Duodenal mucosa (tissue), 2 donors: Measurements from ENCODE around the gene BZW2.

ENCODE experiments used
- H3K27ac ChIP-seq: one replicate; pipeline ENCODE4 v1.7.0; 2013; ENCODE audit warnings: low read depth, low read length
- H3K27me3 ChIP-seq, 2 donors: one replicate each; pipeline ENCODE4 v1.7.0; 2013; ENCODE audit warnings: low read length in 2 of 2, control low read depth in 1 of 2; ENCODE audit not compliant: insufficient read depth in 2 of 2, control insufficient read depth in 1 of 2
- H3K36me3 ChIP-seq, 2 donors: one replicate each; pipeline ENCODE4 v1.7.0; 2013; ENCODE audit warnings: low read length in 2 of 2, control low read depth in 1 of 2; ENCODE audit not compliant: insufficient read depth in 2 of 2, control insufficient read depth in 1 of 2
- H3K4me1 ChIP-seq, 2 donors: one replicate each; pipeline ENCODE4 v1.7.0; 2013; ENCODE audit warnings: low read length in 2 of 2, control low read depth in 1 of 2; ENCODE audit not compliant: insufficient read depth in 2 of 2, control insufficient read depth in 1 of 2
- H3K4me3 ChIP-seq, 2 donors: one replicate each; pipeline ENCODE4 v1.7.0; 2013; ENCODE audit warnings: low read length in 2 of 2, low read depth in 1 of 2
- H3K9ac ChIP-seq, 2 donors: one replicate each; pipeline ENCODE4 v1.7.0; 2013; ENCODE audit warnings: low read length in 2 of 2, low read depth in 1 of 2
- H3K9me3 ChIP-seq, 2 donors: one replicate each; pipeline ENCODE4 v1.7.0; 2013; ENCODE audit warnings: low read length in 2 of 2, control low read depth in 1 of 2; ENCODE audit not compliant: control insufficient read depth in 1 of 2

Gene BZW2

DNA sequence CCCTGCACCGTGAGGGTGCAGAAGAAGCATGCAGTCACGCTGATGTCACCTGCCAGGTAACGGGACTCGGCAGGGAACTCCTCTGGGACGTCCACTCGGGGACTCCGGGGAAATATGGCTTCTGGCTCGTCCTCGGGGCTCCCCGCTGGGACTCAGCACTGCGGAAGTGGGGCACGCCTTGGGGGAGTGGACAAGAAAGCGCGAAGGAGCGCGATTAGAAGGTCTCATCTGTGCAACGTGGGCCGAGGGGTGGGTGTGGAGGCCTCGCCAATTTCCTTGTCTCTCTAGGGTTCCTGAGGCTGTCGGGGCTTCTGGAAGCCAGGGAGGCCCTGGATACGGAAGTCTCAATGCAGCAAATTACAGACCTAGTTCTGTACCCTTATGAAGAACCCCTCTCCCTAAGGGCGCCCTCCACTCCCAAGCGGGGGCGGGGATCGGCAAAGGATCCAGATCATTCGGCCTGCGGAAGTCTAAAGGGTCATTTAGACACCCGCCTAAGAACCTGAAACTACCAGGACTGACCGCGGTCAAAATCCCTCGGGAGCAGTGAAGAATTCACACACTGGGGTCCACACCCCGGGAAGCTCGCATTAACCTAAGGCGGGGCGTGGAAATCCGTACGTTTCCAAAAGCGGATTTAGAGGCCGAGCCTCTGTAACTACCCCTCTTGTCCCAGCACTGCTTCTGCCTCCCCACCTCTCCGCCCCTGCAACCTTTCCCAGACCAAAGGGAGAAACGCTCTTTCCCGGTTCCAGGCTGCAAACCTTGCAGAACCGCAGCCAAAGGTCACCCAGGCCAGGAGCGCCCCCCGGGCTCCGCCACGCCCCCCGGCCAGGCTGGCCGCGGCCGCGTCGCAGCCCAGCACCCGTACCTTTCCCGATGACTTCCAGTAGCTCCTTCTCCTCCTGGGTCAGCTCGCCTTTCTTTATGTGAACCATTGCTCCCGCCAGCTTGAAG is 1.1 kb upstream of the BZW2 start:
- H3K27ac ChIP-seq, result peak overlapping the region; percentile 74
- H3K27me3 ChIP-seq, result no peaks in the 10 kb centered on the region
- no peaks in the 10 kb centered on the region for H3K9me3 ChIP-seq
- H3K9ac ChIP-seq, result peak overlapping the region; percentile 90
- peaks cover 0 to 4% of the 10 kb centered on the region in 2 donors for H3K36me3 ChIP-seq
- H3K4me3 ChIP-seq, result peak overlapping the region; percentile 94 to 95
- peaks cover 19 to 41% of the 10 kb centered on the region in 2 donors for H3K4me1 ChIP-seq

- H3K4me3 ChIP-seq, result peak overlapping the region; percentile 94 to 95
- H3K27ac ChIP-seq, result peak overlapping the region; percentile 87
- H3K36me3 ChIP-seq, result peaks cover 0 to 4% of the 10 kb centered on the region in 2 donors
- H3K4me1 ChIP-seq, result peaks cover 19 to 41% of the 10 kb centered on the region in 2 donors
- H3K9me3 ChIP-seq, result no peaks in the 10 kb centered on the region
- H3K27me3 ChIP-seq, result no peaks in the 10 kb centered on the region
- H3K9ac ChIP-seq, result peak overlapping the region; percentile 81 to 90
Measured at GRCh38 chr7:16646472-16647072, 591 bp downstream of the BZW2 start.

- Histone ChIP-seq H3K27me3 (no peaks in the 10 kb centered on the region), H3K9me3 (no peaks in the 10 kb centered on the region), H3K9ac (peak overlapping the region in 1 of 2 donors; percentile 90), H3K27ac (no peak overlapping the region), H3K4me1 (peaks cover 19 to 41% of the 10 kb centered on the region in 2 donors), H3K4me3 (peak overlapping the region; percentile 6 to 95), H3K36me3 (peaks cover 0 to 4% of the 10 kb centered on the region in 2 donors)
Measured at GRCh38 chr7:16647435-16647960, 1.5 kb downstream of the BZW2 start.

GRCh38 chr7:16648551-16648950 is 2.6 kb downstream of the BZW2 start:
- no peaks in the 10 kb centered on the region for H3K27me3 ChIP-seq
- no peak overlapping the region for H3K4me3 ChIP-seq
- H3K9ac ChIP-seq, result no peak overlapping the region
- no peak overlapping the region for H3K27ac ChIP-seq
- peaks cover 19 to 33% of the 10 kb centered on the region in 2 donors for H3K4me1 ChIP-seq
- no peaks in the 10 kb centered on the region for H3K9me3 ChIP-seq
- H3K36me3 ChIP-seq, result no peaks in the 10 kb centered on the region

DNA sequence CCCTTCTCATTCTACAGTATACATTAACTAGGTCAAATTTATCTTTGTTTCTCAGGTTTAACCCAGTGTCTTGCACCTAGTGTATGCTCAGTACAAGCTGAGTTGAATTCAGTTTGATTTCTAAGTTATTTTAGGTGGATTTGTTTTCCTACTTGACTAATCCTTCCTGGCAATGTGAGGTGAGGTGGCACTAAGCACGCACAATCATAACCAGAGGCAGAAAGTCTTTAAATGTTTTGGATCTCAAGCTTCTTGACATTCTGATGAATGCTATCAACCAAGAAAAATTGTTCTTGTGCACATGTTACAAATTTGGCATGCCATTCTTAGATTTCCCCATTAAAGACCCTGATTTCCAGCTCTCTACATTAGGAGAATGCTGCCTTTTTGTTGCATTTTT is 3.2 kb downstream of the BZW2 start:
- no peak overlapping the region for H3K9ac ChIP-seq
- H3K27me3 ChIP-seq, result no peaks in the 10 kb centered on the region
- no peak overlapping the region for H3K4me3 ChIP-seq
- no peaks in the 10 kb centered on the region for H3K9me3 ChIP-seq
- H3K36me3 ChIP-seq, result no peaks in the 10 kb centered on the region
- no peak overlapping the region for H3K27ac ChIP-seq
- peaks cover 14 to 27% of the 10 kb centered on the region in 2 donors for H3K4me1 ChIP-seq

- Histone ChIP-seq H3K4me3 (no peak overlapping the region), H3K27ac (no peak overlapping the region), H3K9me3 (no peaks in the 10 kb centered on the region), H3K36me3 (no peaks in the 10 kb centered on the region), H3K4me1 (peaks cover 11 to 25% of the 10 kb centered on the region in 2 donors), H3K27me3 (no peaks in the 10 kb centered on the region), H3K9ac (no peak overlapping the region)
Measured at GRCh38 chr7:16650266-16650665, 4.3 kb downstream of the BZW2 start.

DNA sequence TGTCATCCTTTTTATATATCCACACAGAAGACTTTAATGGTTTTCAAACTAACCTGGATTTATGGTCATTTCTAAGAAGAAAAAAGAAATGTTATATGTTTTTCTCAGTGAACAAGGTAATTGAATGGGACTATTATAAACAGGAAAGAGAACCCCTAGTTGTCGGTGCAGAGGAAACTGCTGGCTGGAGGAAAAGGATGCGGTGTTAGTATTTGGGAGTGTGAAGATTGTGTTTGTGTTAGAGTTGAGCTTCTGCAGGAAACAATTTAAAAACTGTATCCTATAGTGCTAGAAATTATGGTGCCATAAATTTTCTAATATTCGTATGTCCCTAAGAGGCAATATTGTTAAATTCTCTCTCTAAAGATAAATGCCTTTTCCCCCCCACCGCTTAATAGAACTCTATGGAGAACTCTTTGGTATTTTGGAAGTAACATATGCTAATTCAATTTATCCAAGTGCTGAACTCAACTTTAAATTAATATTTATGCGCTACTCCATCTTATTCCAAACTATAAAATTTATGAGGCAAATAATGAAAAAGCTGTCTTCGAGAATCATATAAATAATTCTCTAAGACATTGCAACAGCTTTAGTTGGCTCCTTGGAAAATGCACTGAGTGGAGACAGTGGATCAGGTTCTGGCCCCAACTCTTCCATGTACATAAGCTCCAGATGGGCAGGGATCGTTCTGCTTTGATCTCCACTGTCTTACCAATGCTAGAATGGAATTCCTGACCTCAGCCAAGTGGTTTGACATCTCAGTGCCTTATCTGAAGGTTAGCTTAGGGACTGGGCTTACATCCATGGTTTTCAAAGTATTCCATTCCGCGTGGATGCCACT is 5.6 kb downstream of the BZW2 start:
- no peaks in the 10 kb centered on the region for H3K36me3 ChIP-seq
- H3K27me3 ChIP-seq, result no peaks in the 10 kb centered on the region
- H3K27ac ChIP-seq, result no peak overlapping the region
- no peak overlapping the region for H3K9ac ChIP-seq
- peaks cover 11 to 25% of the 10 kb centered on the region in 2 donors for H3K4me1 ChIP-seq
- no peaks in the 10 kb centered on the region for H3K9me3 ChIP-seq
- no peak overlapping the region for H3K4me3 ChIP-seq

- H3K4me3 ChIP-seq, result no peak overlapping the region
- no peaks in the 10 kb centered on the region for H3K9me3 ChIP-seq
- H3K36me3 ChIP-seq, result no peaks in the 10 kb centered on the region
- H3K9ac ChIP-seq, result no peak overlapping the region
- no peak overlapping the region for H3K27ac ChIP-seq
- H3K4me1 ChIP-seq, result peaks cover 6 to 21% of the 10 kb centered on the region in 2 donors
- no peaks in the 10 kb centered on the region for H3K27me3 ChIP-seq
Measured at GRCh38 chr7:16652240-16652583, 6.2 kb downstream of the BZW2 start.

GRCh38 chr7:16652888-16653287 is 6.9 kb downstream of the BZW2 start:
- Histone ChIP-seq H3K27ac (no peak overlapping the region), H3K27me3 (no peaks in the 10 kb centered on the region), H3K4me1 (peaks cover 0 to 18% of the 10 kb centered on the region in 2 donors), H3K9ac (no peak overlapping the region), H3K36me3 (no peaks in the 10 kb centered on the region), H3K9me3 (no peaks in the 10 kb centered on the region), H3K4me3 (no peak overlapping the region)
